GM23338 (cell line): Measurements from ENCODE around the gene WWP2. TPM values are rescaled to one million over a fixed set of nuclear protein-coding genes. Genes with fewer than 3 reads are reported as not detected.

ENCODE experiments used
- ATAC-seq: fragments of 200-7000 bp; cut with Tn5 transposase; 3 replicates; pipeline ENCODE4 v1.9.1; 2020
- DNase-seq: peaks from one replicate; pipeline ENCODE4 v3.0.0-alpha.2; 2015; ENCODE audit warnings: low spot score
- H2AFZ ChIP-seq: fragments of 200-600 bp; sonication (generic); 2 replicates; pipeline ENCODE4 v1.8.0; 2016; ENCODE audit warnings: antibody characterized with exemption, mild to moderate bottlenecking, moderate library complexity
- H3F3A ChIP-seq: fragments of 200-600 bp; sonication (generic); replicated peaks from 2 replicates; pipeline ENCODE4 v1.8.0; 2017; ENCODE audit warnings: antibody characterized with exemption, mixed run types, low read depth
- H3K27ac ChIP-seq: fragments of 200-600 bp; sonication (generic); 2 replicates; pipeline ENCODE4 v1.6.1; 2016; ENCODE audit warnings: low read depth
- H3K27me3 ChIP-seq: fragments of 200-600 bp; sonication (generic); 2 replicates; pipeline ENCODE4 v1.8.0; 2016; ENCODE audit warnings: mild to moderate bottlenecking, mixed run types, moderate library complexity; ENCODE audit not compliant: insufficient read depth
- H3K36me3 ChIP-seq: fragments of 200-600 bp; sonication (generic); 2 replicates; pipeline ENCODE4 v1.8.0; 2016; ENCODE audit warnings: mild to moderate bottlenecking; ENCODE audit not compliant: insufficient read depth
- H3K4me1 ChIP-seq: fragments of 200-600 bp; sonication (generic); 2 replicates; pipeline ENCODE4 v1.8.0; 2016; ENCODE audit warnings: mild to moderate bottlenecking, moderate library complexity; ENCODE audit not compliant: insufficient read depth
- H3K4me2 ChIP-seq: fragments of 200-600 bp; sonication (generic); 2 replicates; pipeline ENCODE4 v1.7.1; 2017; ENCODE audit warnings: mixed run types
- H3K4me3 ChIP-seq: fragments of 200-600 bp; sonication (generic); 2 replicates; pipeline ENCODE4 v1.6.1; 2016; ENCODE audit warnings: mixed run types
- H3K79me2 ChIP-seq: fragments of 200-600 bp; sonication (generic); replicated peaks from 2 replicates; pipeline ENCODE4 v1.8.0; 2017; ENCODE audit warnings: mild to moderate bottlenecking; ENCODE audit not compliant: insufficient read depth
- H3K9me2 ChIP-seq: fragments of 200-600 bp; sonication (generic); 2 replicates; pipeline ENCODE4 v1.8.0; 2017; ENCODE audit not compliant: insufficient read depth
- H4K20me1 ChIP-seq: fragments of 200-600 bp; sonication (generic); replicated peaks from 2 replicates; pipeline ENCODE4 v1.8.0; 2017; ENCODE audit warnings: mild to moderate bottlenecking; ENCODE audit not compliant: insufficient read depth
- H3K27ac Mint-ChIP-seq: 2 replicates; pipeline ENCODE4 v1.8.0; 2020; ENCODE audit warnings: inconsistent platforms, mild to moderate bottlenecking, moderate library complexity, mixed read lengths
- H3K27me3 Mint-ChIP-seq: 3 replicates; pipeline ENCODE4 v1.8.0; 2022; ENCODE audit warnings: low read depth, mild to moderate bottlenecking, moderate library complexity, mixed read lengths, inconsistent platforms; ENCODE audit not compliant: insufficient read depth, poor library complexity
- H3K36me3 Mint-ChIP-seq: 3 replicates; pipeline ENCODE4 v1.8.0; 2021; ENCODE audit warnings: low read depth, mild to moderate bottlenecking, inconsistent platforms, moderate library complexity, mixed read lengths
- H3K4me1 Mint-ChIP-seq: 3 replicates; pipeline ENCODE4 v1.8.0; 2020; ENCODE audit warnings: mild to moderate bottlenecking, inconsistent platforms, mixed read lengths
- H3K4me3 Mint-ChIP-seq: 3 replicates; pipeline ENCODE4 v1.8.0; 2021; ENCODE audit warnings: moderate library complexity, mild to moderate bottlenecking, inconsistent platforms, mixed read lengths
- H3K9me3 Mint-ChIP-seq: 3 replicates; pipeline ENCODE4 v1.8.0; 2020; ENCODE audit warnings: moderate library complexity, mild to moderate bottlenecking, inconsistent platforms, mixed read lengths
- CREB1 ChIP-seq: fragments of 250-450 bp; sonication (Bioruptor Pico); IDR thresholded peaks from 2 replicates; pipeline ENCODE4 v1.5.0; 2020; ENCODE audit warnings: low read depth, mild to moderate bottlenecking, moderate library complexity
- EZH2phosphoT487 ChIP-seq: fragments of 200-600 bp; sonication (generic); IDR thresholded peaks from one replicate; pipeline ENCODE4 v1.8.1; 2018; ENCODE audit warnings: antibody characterized with exemption; ENCODE audit not compliant: unreplicated experiment
- JUNB ChIP-seq: IDR thresholded peaks from one replicate; pipeline ENCODE4 v1.6.1; 2016; ENCODE audit warnings: antibody characterized with exemption; ENCODE audit not compliant: unreplicated experiment
- NANOG ChIP-seq: IDR thresholded peaks from 2 replicates; pipeline ENCODE4 v1.6.1; 2016; ENCODE audit warnings: antibody characterized with exemption, borderline replicate concordance
- POLR2AphosphoS5 ChIP-seq: IDR thresholded peaks from 2 replicates; pipeline ENCODE4 v1.6.1; 2016; ENCODE audit warnings: antibody characterized with exemption, low read depth
- STAT1 ChIP-seq: IDR thresholded peaks from one replicate; pipeline ENCODE4 v1.6.1; 2016; ENCODE audit warnings: antibody characterized with exemption; ENCODE audit not compliant: unreplicated experiment
- ZNF114 ChIP-seq: fragments of 250-450 bp; sonication (Bioruptor Pico); IDR thresholded peaks from 2 replicates; pipeline ENCODE4 v1.5.0; 2020; ENCODE audit warnings: mild to moderate bottlenecking, moderate library complexity
- ZNF331 ChIP-seq: fragments of 250-450 bp; sonication (Bioruptor Pico); IDR thresholded peaks from 2 replicates; pipeline ENCODE4 v1.5.0; 2020; ENCODE audit warnings: low read depth, mild to moderate bottlenecking, moderate library complexity
- polyA plus RNA-seq: library from polyadenylated mRNA; unstranded; fragments of >200 nt; fragmentation: Nextera tagmentation; extraction: Ambion mirVana; gene quantifications from 2 replicates; pipeline ENCODE4 v1.2.1, GENCODE V29; 2016
- total RNA-seq: library from RNA; depleted of rRNA; stranded (reverse); fragments of >200 nt; shearing (Covaris generic); gene quantifications from 2 replicates; pipeline ENCODE4 v1.2.3, GENCODE V29; 2014
- TF ChIP-seq, protein P1 (sequence below), 2 experiments: fragments of 200-600 bp in 1 of 2; sonication (generic) in 1 of 2; conservative IDR thresholded peaks; 2 replicates each; pipeline versions ENCODE4 v1.5.1 to v1.6.1; 2016 to 2017; ENCODE audit warnings: antibody characterized with exemption in 2 of 2, low read depth in 2 of 2, mild to moderate bottlenecking in 2 of 2, moderate library complexity in 1 of 2
- TF ChIP-seq, protein P2 (sequence below): fragments of 250-450 bp; sonication (Bioruptor Pico); IDR thresholded peaks from 2 replicates; pipeline ENCODE4 v1.5.0; 2020; ENCODE audit warnings: mild to moderate bottlenecking, moderate library complexity
- TF ChIP-seq, protein P3 (sequence below): IDR thresholded peaks from 2 replicates; pipeline ENCODE4 v1.6.1; 2016; ENCODE audit warnings: antibody characterized with exemption

Gene WWP2
- total and polyA plus RNA-seq, 2 experiments from 2014 or later = 12.3 to 35.5 TPM

DNA sequence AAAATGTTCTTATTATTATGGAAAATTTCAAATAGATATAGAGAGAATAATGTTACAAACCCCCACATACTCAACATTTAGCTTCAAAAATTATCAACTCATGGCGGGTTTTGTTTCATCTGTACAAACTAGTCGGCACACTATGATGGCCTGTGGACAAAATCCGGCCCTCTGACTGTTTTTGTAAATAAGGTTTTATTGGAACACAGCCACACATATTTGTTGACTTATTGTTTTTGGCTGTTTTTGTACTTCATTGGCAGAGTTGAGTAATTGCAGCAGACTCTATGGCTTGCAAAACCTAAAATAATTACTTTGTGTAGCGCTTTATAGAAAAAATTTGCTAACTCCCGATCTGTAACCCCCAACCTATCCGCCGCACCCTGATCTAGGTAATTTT, 147.6 kb downstream of the WWP2 start:
- Mint-ChIP-seq H3K9me3 (no peaks in the 10 kb centered on the region; the same call in 2 of the 3 replicates), H3K4me3 (no peak overlapping the region), H3K27ac (no peak overlapping the region), H3K4me1 (peaks cover 8% of the 10 kb centered on the region), H3K36me3 (peaks cover 7% of the 10 kb centered on the region; the same call in 1 of the 3 replicates), H3K27me3 (peaks cover 3% of the 10 kb centered on the region)
- Histone ChIP-seq H3K4me3 (no peak overlapping the region), H3K27me3 (no peaks in the 10 kb centered on the region), H3F3A (no peaks in the 10 kb centered on the region), H3K36me3 (no peaks in the 10 kb centered on the region), H3K9me2 (peaks cover 6% of the 10 kb centered on the region; the same call in 1 of the 2 replicates), H3K4me1 (no peaks in the 10 kb centered on the region), H3K27ac (no peak overlapping the region), H3K4me2 (no peak overlapping the region), H3K79me2 (no peaks in the 10 kb centered on the region), H2AFZ (no peak overlapping the region), H4K20me1 (no peaks in the 10 kb centered on the region; the same call in 1 of the 2 replicates)
- DNase-seq (no peak), ATAC-seq (no peak)
- TF ChIP-seq NANOG (no peak), ZNF114 (no peak), CREB1 (no peak), EZH2phosphoT487 (no peak), JUNB (no peak)

DNA sequence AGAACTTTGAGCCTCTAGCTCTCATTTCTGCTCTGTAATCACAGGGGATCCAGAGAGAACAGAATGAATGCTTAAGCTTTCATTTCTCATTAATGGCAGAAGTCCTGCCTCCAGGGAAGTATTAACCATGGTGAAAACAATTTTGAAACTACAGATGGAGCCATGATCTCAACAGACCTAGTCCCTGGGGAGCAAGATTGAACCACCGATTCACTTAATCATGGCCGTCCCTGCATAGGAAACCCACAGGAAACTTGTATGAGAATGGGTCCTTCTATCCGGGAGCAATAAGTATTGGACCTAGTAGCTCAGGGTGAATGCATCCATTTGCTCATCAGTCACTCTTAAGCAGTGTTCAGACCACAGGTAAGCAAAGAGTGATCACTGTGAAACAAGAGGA, 148.8 kb downstream of the WWP2 start:
- Mint-ChIP-seq H3K36me3 (peaks cover 7% of the 10 kb centered on the region; the same call in 1 of the 3 replicates), H3K9me3 (no peaks in the 10 kb centered on the region), H3K27me3 (peaks cover 6% of the 10 kb centered on the region), H3K4me3 (no peak overlapping the region), H3K4me1 (peaks cover 3% of the 10 kb centered on the region; the same call in 2 of the 3 replicates), H3K27ac (no peak overlapping the region)
- ATAC-seq (no peak), DNase-seq (no peak)
- Histone ChIP-seq H3K79me2 (no peaks in the 10 kb centered on the region), H3K9me2 (peaks cover 3% of the 10 kb centered on the region; the same call in 1 of the 2 replicates), H3K4me1 (no peaks in the 10 kb centered on the region), H3K4me2 (no peak overlapping the region), H4K20me1 (no peaks in the 10 kb centered on the region; the same call in 1 of the 2 replicates), H3K4me3 (no peak overlapping the region), H3K27me3 (no peaks in the 10 kb centered on the region), H3K27ac (no peak overlapping the region), H3F3A (no peaks in the 10 kb centered on the region), H2AFZ (no peak overlapping the region), H3K36me3 (no peaks in the 10 kb centered on the region)
- no peak for TF ChIP-seq NANOG
- no peak for TF ChIP-seq CREB1
- no peak for TF ChIP-seq ZNF114
- TF ChIP-seq, protein P1, sequence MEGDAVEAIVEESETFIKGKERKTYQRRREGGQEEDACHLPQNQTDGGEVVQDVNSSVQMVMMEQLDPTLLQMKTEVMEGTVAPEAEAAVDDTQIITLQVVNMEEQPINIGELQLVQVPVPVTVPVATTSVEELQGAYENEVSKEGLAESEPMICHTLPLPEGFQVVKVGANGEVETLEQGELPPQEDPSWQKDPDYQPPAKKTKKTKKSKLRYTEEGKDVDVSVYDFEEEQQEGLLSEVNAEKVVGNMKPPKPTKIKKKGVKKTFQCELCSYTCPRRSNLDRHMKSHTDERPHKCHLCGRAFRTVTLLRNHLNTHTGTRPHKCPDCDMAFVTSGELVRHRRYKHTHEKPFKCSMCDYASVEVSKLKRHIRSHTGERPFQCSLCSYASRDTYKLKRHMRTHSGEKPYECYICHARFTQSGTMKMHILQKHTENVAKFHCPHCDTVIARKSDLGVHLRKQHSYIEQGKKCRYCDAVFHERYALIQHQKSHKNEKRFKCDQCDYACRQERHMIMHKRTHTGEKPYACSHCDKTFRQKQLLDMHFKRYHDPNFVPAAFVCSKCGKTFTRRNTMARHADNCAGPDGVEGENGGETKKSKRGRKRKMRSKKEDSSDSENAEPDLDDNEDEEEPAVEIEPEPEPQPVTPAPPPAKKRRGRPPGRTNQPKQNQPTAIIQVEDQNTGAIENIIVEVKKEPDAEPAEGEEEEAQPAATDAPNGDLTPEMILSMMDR (conservative IDR thresholded peaks at IDR 0.05; ENCODE audit: low read depth in 2 of 2) = no peak
- TF ChIP-seq STAT1 = no peak
- TF ChIP-seq POLR2AphosphoS5 = no peak
- no peak for TF ChIP-seq ZNF331 (CRISPR knock-in tag)
- TF ChIP-seq, protein P2, sequence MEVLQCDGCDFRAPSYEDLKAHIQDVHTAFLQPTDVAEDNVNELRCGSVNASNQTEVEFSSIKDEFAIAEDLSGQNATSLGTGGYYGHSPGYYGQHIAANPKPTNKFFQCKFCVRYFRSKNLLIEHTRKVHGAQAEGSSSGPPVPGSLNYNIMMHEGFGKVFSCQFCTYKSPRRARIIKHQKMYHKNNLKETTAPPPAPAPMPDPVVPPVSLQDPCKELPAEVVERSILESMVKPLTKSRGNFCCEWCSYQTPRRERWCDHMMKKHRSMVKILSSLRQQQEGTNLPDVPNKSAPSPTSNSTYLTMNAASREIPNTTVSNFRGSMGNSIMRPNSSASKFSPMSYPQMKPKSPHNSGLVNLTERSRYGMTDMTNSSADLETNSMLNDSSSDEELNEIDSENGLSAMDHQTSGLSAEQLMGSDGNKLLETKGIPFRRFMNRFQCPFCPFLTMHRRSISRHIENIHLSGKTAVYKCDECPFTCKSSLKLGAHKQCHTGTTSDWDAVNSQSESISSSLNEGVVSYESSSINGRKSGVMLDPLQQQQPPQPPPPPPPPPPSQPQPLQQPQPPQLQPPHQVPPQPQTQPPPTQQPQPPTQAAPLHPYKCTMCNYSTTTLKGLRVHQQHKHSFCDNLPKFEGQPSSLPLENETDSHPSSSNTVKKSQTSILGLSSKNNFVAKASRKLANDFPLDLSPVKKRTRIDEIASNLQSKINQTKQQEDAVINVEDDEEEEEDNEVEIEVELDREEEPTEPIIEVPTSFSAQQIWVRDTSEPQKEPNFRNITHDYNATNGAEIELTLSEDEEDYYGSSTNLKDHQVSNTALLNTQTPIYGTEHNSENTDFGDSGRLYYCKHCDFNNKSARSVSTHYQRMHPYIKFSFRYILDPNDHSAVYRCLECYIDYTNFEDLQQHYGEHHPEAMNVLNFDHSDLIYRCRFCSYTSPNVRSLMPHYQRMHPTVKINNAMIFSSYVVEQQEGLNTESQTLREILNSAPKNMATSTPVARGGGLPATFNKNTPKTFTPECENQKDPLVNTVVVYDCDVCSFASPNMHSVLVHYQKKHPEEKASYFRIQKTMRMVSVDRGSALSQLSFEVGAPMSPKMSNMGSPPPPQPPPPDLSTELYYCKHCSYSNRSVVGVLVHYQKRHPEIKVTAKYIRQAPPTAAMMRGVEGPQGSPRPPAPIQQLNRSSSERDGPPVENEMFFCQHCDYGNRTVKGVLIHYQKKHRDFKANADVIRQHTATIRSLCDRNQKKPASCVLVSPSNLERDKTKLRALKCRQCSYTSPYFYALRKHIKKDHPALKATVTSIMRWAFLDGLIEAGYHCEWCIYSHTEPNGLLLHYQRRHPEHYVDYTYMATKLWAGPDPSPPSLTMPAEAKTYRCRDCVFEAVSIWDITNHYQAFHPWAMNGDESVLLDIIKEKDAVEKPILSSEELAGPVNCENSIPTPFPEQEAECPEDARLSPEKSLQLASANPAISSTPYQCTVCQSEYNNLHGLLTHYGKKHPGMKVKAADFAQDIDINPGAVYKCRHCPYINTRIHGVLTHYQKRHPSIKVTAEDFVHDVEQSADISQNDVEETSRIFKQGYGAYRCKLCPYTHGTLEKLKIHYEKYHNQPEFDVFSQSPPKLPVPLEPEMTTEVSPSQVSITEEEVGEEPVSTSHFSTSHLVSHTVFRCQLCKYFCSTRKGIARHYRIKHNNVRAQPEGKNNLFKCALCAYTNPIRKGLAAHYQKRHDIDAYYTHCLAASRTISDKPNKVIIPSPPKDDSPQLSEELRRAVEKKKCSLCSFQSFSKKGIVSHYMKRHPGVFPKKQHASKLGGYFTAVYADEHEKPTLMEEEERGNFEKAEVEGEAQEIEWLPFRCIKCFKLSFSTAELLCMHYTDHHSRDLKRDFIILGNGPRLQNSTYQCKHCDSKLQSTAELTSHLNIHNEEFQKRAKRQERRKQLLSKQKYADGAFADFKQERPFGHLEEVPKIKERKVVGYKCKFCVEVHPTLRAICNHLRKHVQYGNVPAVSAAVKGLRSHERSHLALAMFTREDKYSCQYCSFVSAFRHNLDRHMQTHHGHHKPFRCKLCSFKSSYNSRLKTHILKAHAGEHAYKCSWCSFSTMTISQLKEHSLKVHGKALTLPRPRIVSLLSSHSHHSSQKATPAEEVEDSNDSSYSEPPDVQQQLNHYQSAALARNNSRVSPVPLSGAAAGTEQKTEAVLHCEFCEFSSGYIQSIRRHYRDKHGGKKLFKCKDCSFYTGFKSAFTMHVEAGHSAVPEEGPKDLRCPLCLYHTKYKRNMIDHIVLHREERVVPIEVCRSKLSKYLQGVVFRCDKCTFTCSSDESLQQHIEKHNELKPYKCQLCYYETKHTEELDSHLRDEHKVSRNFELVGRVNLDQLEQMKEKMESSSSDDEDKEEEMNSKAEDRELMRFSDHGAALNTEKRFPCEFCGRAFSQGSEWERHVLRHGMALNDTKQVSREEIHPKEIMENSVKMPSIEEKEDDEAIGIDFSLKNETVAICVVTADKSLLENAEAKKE (CRISPR knock-in tag) = no peak
- TF ChIP-seq, protein P3, sequence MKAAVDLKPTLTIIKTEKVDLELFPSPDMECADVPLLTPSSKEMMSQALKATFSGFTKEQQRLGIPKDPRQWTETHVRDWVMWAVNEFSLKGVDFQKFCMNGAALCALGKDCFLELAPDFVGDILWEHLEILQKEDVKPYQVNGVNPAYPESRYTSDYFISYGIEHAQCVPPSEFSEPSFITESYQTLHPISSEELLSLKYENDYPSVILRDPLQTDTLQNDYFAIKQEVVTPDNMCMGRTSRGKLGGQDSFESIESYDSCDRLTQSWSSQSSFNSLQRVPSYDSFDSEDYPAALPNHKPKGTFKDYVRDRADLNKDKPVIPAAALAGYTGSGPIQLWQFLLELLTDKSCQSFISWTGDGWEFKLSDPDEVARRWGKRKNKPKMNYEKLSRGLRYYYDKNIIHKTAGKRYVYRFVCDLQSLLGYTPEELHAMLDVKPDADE = no peak
